HG03558 (cell line): Measurements from ENCODE around the gene SC5D.

ENCODE experiments used
- ATAC-seq: cut with Tn5 transposase; IDR thresholded peaks from one replicate; pipeline ENCODE4 v1.9.1; 2021; ENCODE audit warnings: moderate number of reproducible peaks; ENCODE audit not compliant: unreplicated experiment; ENCODE audit errors: extremely low read depth

The SC5D gene

DNA sequence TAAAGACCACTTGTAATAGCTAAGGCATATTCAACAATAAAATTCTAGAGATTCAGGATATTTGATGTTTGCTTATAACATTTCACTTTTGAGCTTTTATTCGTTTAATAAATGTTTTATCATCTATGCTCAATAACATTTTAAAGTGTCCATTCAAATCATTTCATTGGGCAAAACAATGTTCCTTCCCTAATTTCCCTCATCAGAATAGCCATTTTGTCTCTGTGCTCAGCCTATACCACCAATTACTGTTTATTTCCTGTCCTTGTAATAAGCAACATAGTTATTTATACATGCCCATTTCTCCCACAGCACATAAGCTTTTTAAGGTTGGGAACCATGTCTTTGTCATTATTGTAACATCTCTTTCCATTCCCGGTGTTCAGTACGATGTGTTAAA, 1.3 kb upstream of the SC5D start:
- no peak for ATAC-seq

GRCh38 chr11:121291896-121292494, 576 bp upstream of the SC5D start:
- ATAC-seq: no peak

DNA sequence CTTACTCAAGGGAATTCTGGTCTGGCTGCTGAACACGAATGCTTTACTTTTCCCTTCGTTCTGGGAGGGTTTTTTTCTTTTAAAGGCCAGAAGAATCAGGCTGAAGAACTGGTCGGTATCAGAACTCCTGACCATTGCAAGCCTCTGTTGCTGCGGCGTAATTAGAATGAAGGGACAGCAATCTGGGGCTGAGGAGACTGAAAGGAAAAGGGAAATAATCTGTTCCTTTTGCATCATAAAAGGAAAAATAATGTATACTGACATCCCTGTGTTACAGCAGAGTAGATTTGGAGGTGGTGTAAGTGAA, 670 bp downstream of the SC5D start:
- ATAC-seq: no peak

- no peak for ATAC-seq
Observed at GRCh38 chr11:121295246-121296029, 2.9 kb downstream of the SC5D start.

DNA sequence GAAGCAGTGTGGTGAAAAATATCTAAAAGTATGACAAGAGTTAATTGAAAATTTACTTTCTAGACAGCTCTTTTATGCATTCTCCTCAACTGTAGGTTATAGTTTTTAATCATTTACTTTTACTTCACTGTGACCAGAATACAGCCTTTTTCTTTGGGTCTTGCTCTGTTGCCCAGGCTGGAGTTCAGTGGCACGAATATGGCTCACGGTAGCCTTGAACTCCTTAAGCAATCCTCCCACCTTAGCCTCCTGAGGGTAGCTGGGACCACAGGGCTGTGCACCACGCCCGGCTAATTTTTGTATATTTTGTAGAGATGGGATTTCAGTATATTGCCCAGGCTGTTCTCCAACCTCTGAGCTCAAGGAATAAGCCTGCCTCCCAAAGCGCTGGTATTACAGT, 5.3 kb downstream of the SC5D start:
- no peak for ATAC-seq

GRCh38 chr11:121298774-121299173, 6.2 kb downstream of the SC5D start:
- no peak for ATAC-seq

- no peak for ATAC-seq
Observed at GRCh38 chr11:121299417-121299816, 6.8 kb downstream of the SC5D start.

DNA sequence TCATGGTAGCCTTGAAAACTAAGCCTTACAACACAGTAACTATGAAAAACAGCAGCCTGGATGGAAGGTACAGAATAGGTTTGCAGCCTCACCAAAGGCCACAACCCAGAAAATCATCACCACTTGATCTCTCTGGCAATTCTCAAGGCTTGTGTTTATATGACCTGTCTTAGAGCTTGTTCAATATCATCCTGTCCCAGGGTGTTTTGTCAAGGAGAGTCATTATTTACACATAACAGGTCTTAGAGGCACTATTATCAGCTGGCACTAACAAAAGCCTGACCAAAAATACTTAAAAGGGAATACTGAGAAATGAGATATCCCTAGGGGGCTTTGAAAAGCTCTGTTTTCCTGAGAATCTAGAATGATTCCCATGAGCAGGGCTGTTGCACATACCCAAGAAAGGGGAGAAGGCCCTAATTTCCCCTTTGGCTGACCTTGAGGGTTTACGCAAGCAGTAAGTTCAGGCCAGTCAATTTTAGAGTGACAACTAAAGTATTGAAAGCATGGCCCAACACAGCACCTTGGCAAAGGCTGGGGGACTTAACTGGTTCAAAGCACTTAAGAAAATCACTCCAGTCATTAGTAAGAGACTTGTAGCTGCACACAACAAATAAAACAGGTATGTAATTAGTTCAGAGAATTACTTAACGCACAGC, 7.9 kb downstream of the SC5D start:
- no peak for ATAC-seq

GRCh38 chr11:121300972-121301699, 8.6 kb downstream of the SC5D start:
- no peak for ATAC-seq

GRCh38 chr11:121304759-121305158, 12.2 kb downstream of the SC5D start:
- no peak for ATAC-seq

DNA sequence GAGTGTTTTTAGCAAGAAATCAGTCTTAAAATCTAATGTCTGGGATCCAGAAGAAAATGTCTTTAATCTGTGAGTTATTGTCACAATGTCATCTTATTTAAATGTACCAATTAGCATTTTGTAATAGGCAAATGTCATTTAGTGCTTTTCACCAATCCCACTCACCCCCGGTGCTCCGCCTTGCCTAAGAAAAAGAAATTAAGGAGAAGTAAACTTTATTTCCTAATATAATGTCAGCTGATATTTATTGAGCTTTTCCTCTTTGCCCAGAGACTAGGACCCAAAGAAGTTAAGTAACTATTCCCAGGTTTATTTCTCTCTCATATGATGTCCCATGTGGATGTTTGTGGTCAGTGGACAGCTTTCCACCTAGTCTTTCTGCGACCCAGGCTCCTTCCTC, 16.2 kb downstream of the SC5D start:
- ATAC-seq: no peak

GRCh38 chr11:121309688-121310087, 17.1 kb downstream of the SC5D start:
- ATAC-seq: peak; percentile 86

DNA sequence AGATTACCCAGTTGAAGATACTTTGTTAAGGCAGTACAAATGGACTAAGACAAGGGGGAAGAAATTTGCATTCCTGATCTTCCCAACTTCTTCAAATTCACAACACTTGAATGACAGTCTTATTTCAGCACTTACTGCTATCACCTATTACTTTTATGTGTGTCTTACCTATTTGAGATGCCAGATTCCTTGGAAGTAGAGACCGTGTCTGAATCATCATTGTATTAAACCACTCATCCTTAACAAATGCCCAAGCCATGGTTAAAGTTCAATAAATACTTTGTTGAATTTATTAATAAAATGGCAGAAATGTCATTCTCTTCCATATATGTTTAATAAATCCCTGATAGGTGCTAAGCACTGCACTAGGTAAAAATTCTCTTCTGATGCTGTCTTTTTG, 18.3 kb downstream of the SC5D start:
- ATAC-seq: no peak

DNA sequence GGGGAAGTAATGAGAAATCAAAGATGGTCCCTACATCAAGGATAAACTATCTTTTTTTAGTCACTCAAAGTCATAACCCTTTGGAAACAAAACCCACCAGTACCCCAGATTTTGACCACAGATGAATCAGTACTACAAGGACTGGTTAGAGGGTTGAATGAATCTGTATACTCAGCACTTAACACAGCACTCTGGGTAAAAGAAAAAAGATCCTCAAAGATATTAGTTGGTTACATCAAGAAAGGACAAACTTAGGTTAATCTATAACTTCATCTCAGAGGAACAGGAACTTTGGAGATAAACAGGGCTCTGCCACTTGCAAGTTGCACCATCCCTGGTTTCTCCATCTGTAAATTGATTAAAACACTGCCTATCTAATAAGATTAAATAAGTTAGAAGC, 18.8 kb downstream of the SC5D start:
- no peak for ATAC-seq

DNA sequence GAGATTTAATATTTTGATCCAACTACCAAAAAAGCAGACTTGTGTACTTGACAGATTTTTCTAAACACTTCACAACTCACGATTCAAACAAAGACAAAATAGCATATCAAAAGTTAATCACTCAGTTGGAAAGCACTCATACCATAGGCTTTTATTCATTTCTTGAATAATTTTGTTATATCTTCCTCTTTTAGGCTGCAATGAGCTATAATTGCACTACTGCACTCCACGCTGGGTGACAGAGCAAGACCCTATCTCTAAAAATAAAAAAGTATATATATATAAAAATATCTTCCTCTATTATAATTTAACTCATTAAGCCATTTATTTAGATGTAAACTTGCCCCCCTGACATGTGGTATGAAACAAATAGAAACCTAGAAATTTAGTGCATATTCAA, 19.9 kb downstream of the SC5D start:
- no peak for ATAC-seq

- no peak for ATAC-seq
Observed at GRCh38 chr11:121318848-121319834, 26.6 kb downstream of the SC5D start.

DNA sequence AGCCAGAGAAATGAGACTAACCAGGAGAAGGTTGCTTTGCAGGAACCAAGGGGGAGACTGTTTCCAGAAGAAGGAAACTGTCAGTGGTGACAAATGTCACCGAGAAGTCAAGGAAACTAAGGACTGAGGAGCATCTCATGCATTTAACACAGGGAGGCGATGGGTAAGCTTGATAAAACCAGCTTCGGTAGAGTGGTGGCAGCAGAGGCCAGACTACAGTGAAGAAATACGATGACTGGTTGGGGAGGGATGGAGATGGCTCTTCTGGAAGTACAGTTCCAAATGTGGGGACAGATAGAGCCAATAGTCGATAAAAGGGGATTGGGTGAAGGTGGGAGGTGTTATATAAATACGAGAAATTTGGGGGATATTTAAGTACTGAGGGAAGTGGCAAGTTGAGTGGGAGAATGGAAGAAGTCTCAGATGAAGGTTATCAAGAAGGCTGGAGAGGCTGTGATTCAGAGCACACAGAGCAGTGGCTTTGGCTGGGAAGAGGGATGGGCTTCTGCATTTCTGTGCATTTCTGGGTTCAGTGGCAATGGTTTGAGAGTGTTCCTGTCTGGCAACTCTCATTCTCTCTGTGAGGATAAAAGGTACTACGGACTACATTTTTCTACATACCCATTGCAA, 29.2 kb downstream of the SC5D start:
- no peak for ATAC-seq

DNA sequence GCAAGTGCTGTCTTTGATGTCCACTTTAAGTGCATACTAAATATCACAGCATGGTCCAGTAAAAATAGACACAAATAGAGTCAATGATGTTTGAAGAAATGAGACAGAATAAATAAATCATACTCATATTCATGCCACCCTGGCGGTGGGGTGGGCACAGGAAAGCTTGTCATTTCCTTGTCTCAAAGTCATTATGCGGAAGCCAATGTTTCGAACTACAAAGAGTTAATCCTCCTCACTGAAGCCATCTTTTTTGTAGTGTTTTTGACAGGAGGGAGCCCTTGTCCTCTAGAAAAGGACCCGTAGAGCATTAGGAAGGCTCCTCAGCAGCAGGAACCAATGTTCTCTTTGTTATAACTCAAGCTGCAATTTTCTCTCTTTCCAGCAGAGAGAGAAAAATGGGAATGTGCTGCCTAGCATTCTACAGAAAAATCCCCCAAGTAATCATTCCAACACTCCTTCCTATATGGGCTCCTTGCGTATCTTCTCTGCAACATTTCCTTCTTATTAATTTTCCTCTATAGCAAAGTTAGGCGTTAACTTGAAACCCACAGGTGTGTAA, 30.6 kb downstream of the SC5D start:
- no peak for ATAC-seq

GRCh38 chr11:121326230-121326629, 33.7 kb downstream of the SC5D start:
- ATAC-seq: no peak
